Stimulated activated CD8-positive, alpha-beta memory T cell treated with anti-CD3 and anti-CD28 coated beads, Interleukin-15, amount 100 ng/mL, for 24 hours (primary cell): Measurements from ENCODE around the gene UQCR10.

Experiments
- DNase-seq: peaks from one replicate; pipeline ENCODE4 v3.0.0-alpha.2; 2020; ENCODE audit warnings: low read depth

UQCR10 gene

DNA sequence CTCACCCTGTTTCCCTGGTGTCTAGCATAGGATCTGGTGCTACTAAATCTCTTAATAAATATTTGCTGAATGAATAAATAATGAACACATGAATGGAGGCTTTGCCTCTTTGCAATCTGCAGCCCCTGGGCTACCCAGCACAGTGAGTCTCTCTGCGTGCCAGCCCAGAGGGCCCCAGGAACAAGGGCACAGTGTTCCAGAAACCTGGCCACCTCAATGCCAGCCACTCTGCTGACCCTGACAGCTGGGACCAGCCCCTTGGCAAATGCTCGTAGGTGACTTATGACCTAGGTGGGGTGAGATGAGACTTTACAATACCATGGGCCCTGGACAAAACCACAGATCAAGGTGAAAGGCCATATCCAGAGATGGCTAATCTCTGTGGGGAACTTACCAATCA, 31.6 kb downstream of the UQCR10 start:
- DNase-seq, result no peak

DNA sequence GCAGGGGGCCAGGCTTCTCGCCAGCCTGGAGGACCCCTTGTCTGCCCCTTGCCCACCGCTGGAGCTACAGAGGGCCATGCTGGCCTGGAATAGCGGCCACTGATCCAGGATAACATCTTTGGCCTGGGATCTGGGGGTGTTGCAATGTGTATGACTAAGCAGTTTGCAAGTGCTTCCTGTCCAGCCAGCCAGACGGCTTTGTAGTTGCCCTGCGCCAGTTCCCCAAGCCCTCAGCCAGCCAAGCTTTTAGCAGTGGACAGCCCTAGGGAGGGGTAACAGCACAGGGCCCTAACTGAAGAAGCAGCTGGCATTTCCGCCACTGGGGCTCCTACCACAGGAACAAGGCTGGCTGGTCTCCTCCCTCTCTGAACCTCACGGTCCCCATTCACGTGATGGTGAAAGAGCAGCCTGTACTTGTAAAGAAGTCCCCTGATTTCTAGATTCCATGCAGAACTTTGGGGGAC, 32.1 kb downstream of the UQCR10 start:
- DNase-seq, result no peak

DNA sequence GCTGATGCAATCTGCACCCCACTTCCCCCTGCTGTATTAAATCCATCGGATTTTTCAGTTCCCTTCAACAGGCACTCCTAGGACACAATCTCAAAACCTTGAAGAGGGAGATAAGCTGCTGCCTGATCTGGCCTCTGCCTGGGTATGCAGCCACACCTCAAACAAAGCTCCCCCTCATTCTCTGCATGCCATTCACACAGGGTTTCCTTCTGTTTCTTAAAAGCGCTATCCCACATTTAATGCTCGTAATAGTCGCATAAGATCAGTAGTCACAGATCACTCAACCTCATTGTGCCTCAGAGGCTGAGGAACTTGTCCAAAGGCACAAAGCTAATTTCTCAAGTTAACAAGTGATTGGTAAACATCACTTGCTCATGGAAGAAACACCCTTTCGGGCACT, 34.0 kb downstream of the UQCR10 start:
- no peak for DNase-seq

DNA sequence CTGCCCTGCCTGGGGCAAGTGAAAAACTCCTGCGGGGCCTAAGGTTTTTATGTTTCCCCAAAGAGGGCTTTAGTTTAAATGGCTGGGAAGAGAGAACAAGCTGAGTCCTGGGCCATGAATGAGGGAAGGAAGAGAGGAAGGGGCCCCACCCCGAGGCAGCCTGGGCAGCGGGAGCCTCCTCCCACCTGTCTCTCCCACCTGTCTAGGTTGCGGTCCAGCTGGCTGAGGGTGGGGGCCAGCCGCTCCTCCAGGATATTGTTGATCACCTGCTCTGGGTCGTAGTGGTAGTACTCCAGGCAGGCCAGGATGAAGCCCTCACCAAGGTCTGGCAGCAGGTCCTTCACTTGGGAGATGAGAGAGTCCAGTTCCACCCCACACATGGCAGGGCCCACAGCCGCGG, 34.6 kb downstream of the UQCR10 start:
- no peak for DNase-seq

DNA sequence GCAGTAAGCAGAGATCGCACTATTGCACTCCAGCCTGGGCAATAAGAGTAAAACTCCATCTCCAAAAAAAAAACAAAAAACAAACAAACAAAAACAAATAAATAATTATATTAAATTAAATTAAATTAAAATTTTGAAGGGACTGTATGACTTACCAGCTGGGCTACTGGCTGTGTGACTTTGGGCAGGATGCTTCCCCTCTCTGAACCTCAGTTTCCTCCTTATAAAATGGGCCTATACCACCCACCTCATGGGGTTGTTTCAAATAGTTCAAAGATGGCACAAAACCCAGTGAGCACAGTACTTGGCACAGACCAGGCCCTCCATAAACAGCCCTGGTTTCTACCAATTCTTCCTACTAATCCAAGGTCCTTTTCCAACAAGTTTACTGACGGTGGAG, 36.0 kb downstream of the UQCR10 start:
- no peak for DNase-seq

DNA sequence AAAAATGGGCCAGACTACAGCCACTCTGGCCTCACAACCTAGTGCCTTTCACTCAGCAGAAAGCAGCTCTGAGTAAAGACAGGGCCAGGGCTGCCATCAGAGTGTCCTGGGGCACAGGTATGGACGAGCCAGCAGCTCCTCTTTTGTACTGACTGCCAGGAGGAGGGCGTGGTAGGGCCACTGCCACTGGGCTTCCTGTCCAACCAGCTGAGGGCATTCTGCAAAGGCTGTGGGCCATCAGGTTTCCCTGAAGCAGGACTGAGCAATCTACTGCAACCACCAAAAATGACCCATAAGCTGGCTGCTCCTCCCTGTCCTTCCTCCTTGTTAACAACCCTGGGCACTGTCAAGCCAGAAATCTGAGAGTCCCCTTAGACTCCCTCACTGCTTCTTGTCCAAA, 37.8 kb downstream of the UQCR10 start:
- no peak for DNase-seq

DNA sequence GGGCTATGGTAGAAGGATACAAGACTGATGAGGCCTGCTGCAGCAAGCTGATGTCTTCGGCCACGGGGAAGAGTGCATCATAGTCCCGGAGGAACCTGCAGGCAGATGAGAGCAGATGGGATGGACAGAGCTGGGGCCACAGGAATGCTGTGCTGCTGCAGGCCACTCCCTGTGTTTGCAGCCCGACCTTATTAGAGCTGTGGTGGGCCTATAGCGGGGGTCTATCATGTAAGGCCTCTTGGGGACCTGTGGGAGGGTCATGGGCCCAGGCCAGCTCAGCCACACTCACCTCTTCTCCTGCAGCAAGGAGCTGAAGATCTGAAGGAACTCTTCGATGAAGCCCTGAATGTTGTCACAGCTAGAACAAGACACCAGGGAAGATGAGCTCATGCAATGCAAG, 39.0 kb downstream of the UQCR10 start:
- no peak for DNase-seq

DNA sequence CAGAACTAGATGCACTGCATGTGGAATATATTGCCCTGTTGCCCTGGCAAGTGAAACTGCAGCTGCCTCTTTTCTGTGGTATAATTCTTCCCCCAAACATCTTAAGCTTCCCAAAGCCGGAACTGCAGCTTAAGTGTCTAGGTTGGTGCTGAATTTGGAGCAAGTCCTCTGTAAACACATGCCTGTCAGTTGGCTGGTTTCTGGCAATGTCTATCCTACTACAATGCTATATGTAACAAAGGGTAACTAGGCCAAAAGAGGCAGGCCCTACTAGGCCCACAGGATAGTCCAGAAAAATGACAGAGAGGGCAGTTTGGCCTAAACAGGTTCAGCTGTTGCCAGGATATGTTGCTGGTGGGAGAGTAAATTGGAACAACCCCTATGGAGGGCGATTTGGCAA, 43.0 kb downstream of the UQCR10 start:
- no peak for DNase-seq

DNA sequence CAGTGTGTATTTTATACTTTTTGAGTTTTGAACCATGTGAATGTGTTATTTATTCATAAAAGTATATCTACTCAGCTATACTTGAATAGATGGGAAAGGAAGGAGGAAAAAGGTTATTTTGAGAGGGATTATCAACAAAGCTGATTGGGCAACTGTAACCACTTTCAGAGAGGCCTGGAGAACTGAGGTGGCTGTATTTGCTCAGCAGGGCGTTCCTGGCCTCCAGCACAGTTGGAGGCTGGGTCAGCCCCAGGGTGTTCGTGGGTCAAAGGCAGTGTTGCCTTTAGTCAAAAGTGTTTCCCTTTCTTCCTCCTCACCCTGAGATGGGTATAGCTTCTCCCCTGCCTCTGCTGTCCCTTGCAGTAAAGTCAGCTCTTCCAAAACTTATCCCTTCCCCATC, 44.2 kb downstream of the UQCR10 start:
- DNase-seq, result no peak

DNA sequence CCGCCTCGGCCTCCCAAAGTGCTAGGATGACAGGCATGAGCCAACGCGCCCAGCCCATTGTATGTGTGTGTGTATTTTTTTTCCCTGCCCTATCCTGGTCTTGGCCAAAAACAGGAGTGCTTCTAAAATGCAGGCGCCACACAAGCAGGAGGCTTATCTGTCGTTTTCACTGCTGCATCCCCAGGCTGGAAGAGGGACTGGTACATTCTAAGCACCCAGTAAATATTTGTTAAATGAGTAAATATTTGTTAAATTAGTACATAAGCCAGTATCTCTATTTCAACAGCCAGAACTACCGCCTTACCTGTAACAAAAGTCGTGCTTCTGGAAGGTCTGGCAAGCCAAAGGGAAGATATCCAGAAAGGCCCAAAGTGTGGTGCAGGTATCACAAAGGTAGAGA, 46.0 kb downstream of the UQCR10 start:
- DNase-seq, result no peak

DNA sequence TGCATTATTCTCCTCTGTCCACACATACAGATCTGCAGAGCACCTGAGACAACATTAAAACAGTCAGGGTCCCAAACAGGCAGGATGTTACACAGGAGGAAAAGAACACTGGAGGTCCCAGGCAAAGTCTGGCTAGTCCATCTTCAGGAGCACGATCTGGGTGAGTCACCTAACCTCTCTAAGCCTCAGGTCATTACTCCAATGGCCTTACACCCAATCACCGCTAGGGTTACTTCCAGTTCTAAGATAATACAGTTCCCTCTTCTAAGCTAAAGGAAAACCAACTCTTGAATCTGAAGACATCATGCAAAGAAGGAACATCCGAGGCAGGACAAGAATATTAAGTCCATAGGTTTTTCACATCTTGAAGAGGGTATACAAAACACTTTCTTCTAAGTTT, 46.4 kb downstream of the UQCR10 start:
- DNase-seq, result no peak

DNA sequence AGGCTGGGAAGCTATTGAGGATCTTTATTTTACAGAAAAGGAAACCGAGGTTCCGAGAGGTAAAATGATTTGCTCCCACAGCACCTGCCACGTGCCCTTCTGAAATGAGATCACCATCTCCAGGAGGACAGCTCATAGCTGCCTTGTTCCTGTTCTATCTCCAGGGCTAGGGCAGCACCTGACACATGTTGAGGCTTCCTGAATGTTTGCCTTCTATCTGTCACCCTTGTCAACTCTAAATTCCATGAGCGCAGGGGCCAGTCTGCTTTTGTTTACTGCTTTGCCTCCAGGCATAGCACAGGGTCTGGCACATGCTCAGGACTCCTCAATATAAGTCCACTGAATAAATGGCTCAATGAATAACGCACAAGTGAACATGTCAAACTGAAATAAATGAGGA, 46.8 kb downstream of the UQCR10 start:
- no peak for DNase-seq

DNA sequence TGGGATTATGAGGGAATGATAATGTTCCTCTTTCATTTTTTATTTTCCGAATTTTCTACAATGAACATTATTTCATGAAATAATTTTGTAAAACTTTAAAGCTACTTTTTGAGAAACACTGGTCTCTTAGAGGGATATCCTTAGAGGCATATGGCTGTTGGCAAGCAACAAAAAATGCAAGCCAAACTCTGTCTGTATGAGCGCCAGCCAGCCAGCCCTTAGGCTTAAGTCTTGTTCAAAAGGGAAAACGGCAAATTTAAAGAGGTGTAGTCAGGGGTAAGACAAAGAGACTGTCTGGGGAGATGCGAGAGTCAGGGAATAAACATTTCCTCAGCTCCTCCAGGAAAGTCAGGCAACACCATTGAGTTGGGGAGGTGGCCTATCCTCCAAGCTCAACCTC, 48.4 kb downstream of the UQCR10 start:
- no peak for DNase-seq

DNA sequence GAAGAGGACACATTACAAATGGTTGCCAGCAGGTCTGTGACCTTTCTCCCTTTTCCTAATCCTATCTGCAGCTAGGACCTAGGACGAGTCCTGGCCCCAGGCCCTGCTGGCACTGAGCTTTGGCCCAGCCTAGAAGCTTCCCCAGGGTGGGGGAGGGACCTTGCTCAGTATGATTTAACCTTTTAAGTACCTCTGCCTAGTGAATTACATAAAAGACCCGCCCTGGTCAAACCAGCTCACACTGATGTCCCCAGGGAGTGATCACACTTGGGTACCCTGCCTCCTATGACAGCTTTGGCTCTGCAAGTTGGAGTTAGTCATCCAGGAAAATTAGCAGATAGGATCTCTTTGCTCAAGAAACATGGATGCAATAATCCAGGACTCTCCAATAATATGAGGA, 49.0 kb downstream of the UQCR10 start:
- no peak for DNase-seq

DNA sequence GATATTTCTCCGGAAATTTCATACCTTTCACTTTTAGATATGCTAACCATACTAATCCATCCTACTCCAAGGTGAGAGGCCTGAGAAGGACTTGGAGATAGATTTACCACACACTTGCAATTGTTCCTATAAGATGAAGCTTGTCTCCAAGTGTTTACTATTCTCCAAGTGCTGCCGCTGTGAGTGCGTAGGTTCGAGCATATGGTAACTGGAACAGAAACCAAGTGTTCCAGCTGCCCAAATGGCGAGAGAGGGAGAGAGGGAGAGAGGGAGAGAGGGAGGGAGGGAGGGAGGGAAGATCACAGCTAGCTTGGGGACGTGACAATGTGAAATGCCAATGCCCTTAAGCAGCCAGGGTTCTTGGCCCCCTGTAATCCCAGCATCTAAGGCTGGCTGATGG, 49.4 kb downstream of the UQCR10 start:
- no peak for DNase-seq

DNA sequence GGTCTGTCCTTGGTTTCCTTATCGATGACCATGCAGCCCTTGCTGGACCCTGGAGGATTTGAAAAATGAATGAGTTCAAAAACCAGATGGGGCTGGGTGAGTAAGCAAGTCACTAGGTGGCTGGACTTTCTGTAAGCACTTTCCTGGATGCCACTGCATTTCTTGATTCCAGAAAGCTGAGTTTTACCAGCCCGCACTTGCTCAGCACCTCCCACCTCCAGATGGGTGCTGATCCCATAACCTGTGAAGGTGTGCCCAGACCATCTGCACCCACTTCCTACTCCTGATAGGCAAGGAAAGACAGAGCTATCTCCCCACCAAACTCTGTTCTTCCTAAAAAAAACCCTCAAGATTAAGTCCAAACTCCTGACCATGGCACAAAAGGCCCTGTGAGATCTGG, 49.8 kb downstream of the UQCR10 start:
- DNase-seq, result no peak

DNA sequence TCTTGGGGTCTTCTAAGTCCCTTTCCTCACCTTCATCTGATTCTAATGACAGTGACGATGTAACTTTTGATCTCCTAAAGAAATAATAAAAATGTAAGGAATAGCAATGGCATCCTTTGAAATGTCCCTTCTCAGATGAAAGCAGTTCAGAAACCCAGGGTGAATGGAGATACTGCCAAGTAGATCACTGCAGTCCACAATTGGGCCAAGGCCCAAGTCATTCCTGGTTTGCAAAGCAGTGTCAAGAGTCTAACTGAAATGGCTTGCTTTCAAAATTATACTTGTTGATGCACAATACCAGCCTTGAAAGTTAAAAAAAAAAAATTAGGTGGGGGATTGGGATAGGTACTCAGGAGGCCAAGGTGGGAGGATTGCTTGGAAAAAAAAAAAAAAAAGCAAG, 50.6 kb downstream of the UQCR10 start:
- no peak for DNase-seq

DNA sequence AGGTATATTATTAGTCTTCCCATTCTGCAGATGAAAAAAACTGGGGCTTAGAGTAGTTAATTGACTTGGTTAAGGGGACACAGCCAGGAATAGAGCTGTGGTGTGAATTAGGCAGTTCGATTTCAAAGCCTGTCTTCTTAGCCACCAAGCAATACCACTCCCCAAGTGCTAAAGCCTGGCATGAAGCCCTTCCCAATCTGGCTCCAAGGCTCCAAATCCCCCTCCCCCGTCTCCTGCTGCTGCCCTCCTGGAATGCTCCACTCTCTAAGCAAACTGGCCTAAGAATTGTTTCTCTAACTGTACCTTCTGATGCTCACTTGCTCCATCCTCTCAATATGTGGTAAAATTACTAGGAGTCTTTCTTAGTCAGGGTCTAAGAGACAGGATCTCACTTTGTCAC, 52.3 kb downstream of the UQCR10 start:
- no peak for DNase-seq
